Gastrocnemius medialis (tissue), 4 donors: ENCODE data around the gene THEM4. TPM values are rescaled to one million over a fixed set of nuclear protein-coding genes. Genes with fewer than 3 reads are reported as not detected.
"Not testable (repeated sequence)": the region's sequence is repeated elsewhere in the genome, so short reads cannot be mapped to it uniquely, and the experiment has no call there.

ENCODE experiments used
- ATAC-seq, 2 donors: fragments of 150-250 bp; one replicate each; pipeline ENCODE4 v1.9.1; 2016
- DNase-seq, 2 donors: peaks; one replicate each; pipeline ENCODE4 v3.0.0-alpha.2; 2019
- H3K27ac ChIP-seq, 4 donors: fragments of 200-600 bp; sonication (generic); 1 replicate in 1 of 4; 2 replicates in 3 of 4; pipeline ENCODE4 v1.5.1; 2016 to 2018; ENCODE audit warnings: mild to moderate bottlenecking in 2 of 4, moderate library complexity in 1 of 4
- H3K27me3 ChIP-seq, 3 donors: fragments of 200-600 bp; sonication (generic) in 2 of 3; 1 replicate in 1 of 3; 2 replicates in 2 of 3; pipeline versions ENCODE4 v1.5.1 to v1.6.0; 2016 to 2019; ENCODE audit warnings: mild to moderate bottlenecking in 1 of 3, moderate library complexity in 1 of 3
- H3K36me3 ChIP-seq, 2 donors: fragments of 200-600 bp; sonication (generic) in 1 of 2; one replicate each; pipeline ENCODE4 v1.5.1; 2017 to 2018
- H3K4me1 ChIP-seq, 2 donors: fragments of 200-600 bp; sonication (generic) in 1 of 2; one replicate each; pipeline ENCODE4 v1.5.1; 2016 to 2017; ENCODE audit warnings: mild to moderate bottlenecking in 2 of 2
- H3K4me3 ChIP-seq, 4 donors: fragments of 200-600 bp; sonication (generic) in 3 of 4; 1 replicate in 1 of 4; 2 replicates in 3 of 4; pipeline ENCODE4 v1.5.1; 2016 to 2019; ENCODE audit warnings: mild to moderate bottlenecking in 2 of 4
- H3K9me3 ChIP-seq, 3 donors: fragments of 200-600 bp; sonication (generic) in 2 of 3; 1 replicate in 1 of 3; 2 replicates in 2 of 3; pipeline ENCODE4 v1.5.1; 2016 to 2019
- POLR2A ChIP-seq, 2 donors: fragments of 450-650 bp; IDR thresholded peaks; one replicate each; pipeline ENCODE4 v1.6.1; 2017; ENCODE audit warnings: antibody characterized with exemption in 2 of 2, mild to moderate bottlenecking in 2 of 2, moderate library complexity in 2 of 2
- in situ Hi-C, 4 donors: fragments of 200-750 bp; cut with MboI; loops; one replicate each; pipeline versions ENCODE4 v1.15.0 to v1.8.0; 2017; ENCODE audit warnings: low sequenced_read_pairs in 4 of 4
- intact Hi-C: fragments of 100-400 bp; cut with DNase I; formaldehyde crosslinking; loops from one replicate; pipeline ENCODE4 v1.15.1; 2023; ENCODE audit warnings: low total_unique reads
- total RNA-seq, 4 donors: library from RNA; depleted of rRNA; stranded (reverse); fragments of >200 nt; gene quantifications; one replicate each; pipeline versions ENCODE4 v1.1.0 to v1.2.3, GENCODE V29; 2016
- TF ChIP-seq, protein P1 (sequence below), 5 experiments: fragments of 450-650 bp in 3 of 5; fragments of 200-600 bp in 2 of 5; sonication (generic) in 2 of 5; IDR thresholded peaks in 4 of 5; conservative IDR thresholded peaks in 1 of 5; 1 replicate in 4 of 5; 2 replicates in 1 of 5; pipeline ENCODE4 v1.5.1; 2016 to 2019; ENCODE audit warnings: antibody characterized with exemption in 5 of 5, mild to moderate bottlenecking in 3 of 5, moderate library complexity in 3 of 5

Gene THEM4
- total RNA-seq, 4 donors from 2014 or later: 7.7 to 21.8 (median 9.6) TPM

GRCh38 chr1:151902858-151903257 is 6.5 kb downstream of the THEM4 start:
- ATAC-seq: no peak
- H3K4me3 ChIP-seq: no peak overlapping the region
- no peak overlapping the region for H3K27ac ChIP-seq
- in situ Hi-C loops (no loop called here), intact Hi-C loops (no loop called here)
- DNase-seq: no peak
- no peaks in the 10 kb centered on the region for H3K27me3 ChIP-seq
- peaks cover 10 to 16% of the 10 kb centered on the region in 2 donors for H3K4me1 ChIP-seq
- H3K36me3 ChIP-seq: no peaks in the 10 kb centered on the region
- H3K9me3 ChIP-seq: no peaks in the 10 kb centered on the region
- no peak for TF ChIP-seq POLR2A (IDR thresholded peaks at IDR 0.05)
- TF ChIP-seq, protein P1, sequence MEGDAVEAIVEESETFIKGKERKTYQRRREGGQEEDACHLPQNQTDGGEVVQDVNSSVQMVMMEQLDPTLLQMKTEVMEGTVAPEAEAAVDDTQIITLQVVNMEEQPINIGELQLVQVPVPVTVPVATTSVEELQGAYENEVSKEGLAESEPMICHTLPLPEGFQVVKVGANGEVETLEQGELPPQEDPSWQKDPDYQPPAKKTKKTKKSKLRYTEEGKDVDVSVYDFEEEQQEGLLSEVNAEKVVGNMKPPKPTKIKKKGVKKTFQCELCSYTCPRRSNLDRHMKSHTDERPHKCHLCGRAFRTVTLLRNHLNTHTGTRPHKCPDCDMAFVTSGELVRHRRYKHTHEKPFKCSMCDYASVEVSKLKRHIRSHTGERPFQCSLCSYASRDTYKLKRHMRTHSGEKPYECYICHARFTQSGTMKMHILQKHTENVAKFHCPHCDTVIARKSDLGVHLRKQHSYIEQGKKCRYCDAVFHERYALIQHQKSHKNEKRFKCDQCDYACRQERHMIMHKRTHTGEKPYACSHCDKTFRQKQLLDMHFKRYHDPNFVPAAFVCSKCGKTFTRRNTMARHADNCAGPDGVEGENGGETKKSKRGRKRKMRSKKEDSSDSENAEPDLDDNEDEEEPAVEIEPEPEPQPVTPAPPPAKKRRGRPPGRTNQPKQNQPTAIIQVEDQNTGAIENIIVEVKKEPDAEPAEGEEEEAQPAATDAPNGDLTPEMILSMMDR (IDR thresholded peaks at IDR 0.05 in 4 of 5, conservative IDR thresholded peaks at IDR 0.05 in 1 of 5): no peak

DNA sequence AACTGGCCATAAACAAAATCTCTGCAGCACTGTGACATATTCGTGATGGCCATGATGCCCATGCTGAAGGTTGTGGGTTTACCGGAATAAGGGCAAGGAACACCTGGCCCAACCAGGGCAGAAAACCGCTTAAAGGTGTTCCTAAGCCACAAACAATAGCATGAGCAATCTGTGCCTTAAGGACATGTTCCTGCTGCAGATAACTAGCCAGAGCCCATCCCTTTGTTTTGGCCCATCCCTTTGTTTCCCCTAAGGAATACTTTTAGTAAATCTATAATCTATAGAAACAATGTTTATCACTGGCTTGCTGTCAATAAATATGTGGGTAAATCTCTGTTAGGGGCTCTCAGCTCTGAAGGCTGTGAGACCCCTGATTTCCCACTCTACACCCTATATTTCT is 8.5 kb downstream of the THEM4 start:
- H3K9me3 ChIP-seq, in situ Hi-C loops, intact Hi-C loops, H3K36me3 ChIP-seq, H3K27me3 ChIP-seq, DNase-seq, H3K4me3 ChIP-seq, H3K27ac ChIP-seq, ATAC-seq: not testable (repeated sequence)
- peaks cover 10 to 16% of the 10 kb centered on the region in 2 donors for H3K4me1 ChIP-seq

- Histone ChIP-seq H3K27me3 (no peaks in the 10 kb centered on the region), H3K36me3 (peaks cover 0 to 11% of the 10 kb centered on the region in 2 donors), H3K27ac (no peak overlapping the region), H3K9me3 (no peaks in the 10 kb centered on the region), H3K4me3 (no peak overlapping the region), H3K4me1 (peaks cover 10% of the 10 kb centered on the region in 2 donors)
- ATAC-seq: no peak
- DNase-seq: no peak
- TF ChIP-seq, protein P1 (IDR thresholded peaks at IDR 0.05 in 4 of 5, conservative IDR thresholded peaks at IDR 0.05 in 1 of 5): no peak
- TF ChIP-seq POLR2A (IDR thresholded peaks at IDR 0.05): no peak
- intact Hi-C loops: no loop called here
- in situ Hi-C loops: no loop called here
These were observed 10.8 kb downstream of the THEM4 start for GRCh38 chr1:151898519-151898991.

DNA sequence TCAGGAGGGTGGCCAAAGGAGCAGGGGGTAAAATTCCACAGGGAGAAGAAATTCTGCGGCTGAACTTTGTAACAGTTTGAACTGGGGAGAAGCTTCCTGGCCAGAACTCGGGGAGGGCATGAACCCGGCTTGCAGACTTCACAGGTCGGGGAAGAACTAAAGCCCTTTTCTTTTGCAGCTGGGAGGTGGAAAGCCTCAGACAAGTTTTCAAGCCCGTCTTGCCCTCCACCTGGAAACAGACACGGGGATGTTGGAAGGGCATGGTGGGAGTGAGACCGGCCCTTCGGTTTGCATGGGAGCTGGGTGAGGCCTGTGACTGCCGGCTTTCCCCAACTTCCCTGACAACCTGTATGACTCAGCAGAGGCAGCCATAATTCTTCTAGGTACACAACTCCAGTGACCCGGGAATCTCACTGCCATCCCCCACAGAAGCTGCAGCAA is 11.3 kb downstream of the THEM4 start:
- H3K27me3 ChIP-seq: no peaks in the 10 kb centered on the region
- H3K4me1 ChIP-seq: peaks cover 10% of the 10 kb centered on the region in 2 donors
- no peak overlapping the region for H3K27ac ChIP-seq
- peaks cover 0 to 11% of the 10 kb centered on the region in 2 donors for H3K36me3 ChIP-seq
- in situ Hi-C loops: no loop called here
- TF ChIP-seq, protein P1 (IDR thresholded peaks at IDR 0.05 in 4 of 5, conservative IDR thresholded peaks at IDR 0.05 in 1 of 5): no peak
- no peak for TF ChIP-seq POLR2A (IDR thresholded peaks at IDR 0.05)
- no peak overlapping the region for H3K4me3 ChIP-seq
- no peak for DNase-seq
- H3K9me3 ChIP-seq: no peaks in the 10 kb centered on the region
- intact Hi-C loops: no loop called here
- no peak for ATAC-seq

- Histone ChIP-seq H3K9me3 (no peaks in the 10 kb centered on the region), H3K36me3 (peaks cover 0 to 37% of the 10 kb centered on the region in 2 donors), H3K27ac (no peak overlapping the region), H3K27me3 (no peaks in the 10 kb centered on the region), H3K4me1 (peaks cover 2 to 5% of the 10 kb centered on the region in 2 donors), H3K4me3 (no peak overlapping the region)
- intact Hi-C loops: no loop called here
- DNase-seq: no peak
- in situ Hi-C loops: no loop called here
- TF ChIP-seq POLR2A (IDR thresholded peaks at IDR 0.05): no peak
- TF ChIP-seq, protein P1 (IDR thresholded peaks at IDR 0.05 in 4 of 5, conservative IDR thresholded peaks at IDR 0.05 in 1 of 5): no peak
- ATAC-seq: no peak
These were observed 16.0 kb downstream of the THEM4 start for GRCh38 chr1:151893176-151893924.
